Fibroblast of skin of back (primary cell): Measurements from ENCODE around the gene C16orf95. TPM values are rescaled to one million over a fixed set of nuclear protein-coding genes. Genes with fewer than 3 reads are reported as not detected.
"Not testable (repeated sequence)": the region's sequence is repeated elsewhere in the genome, so short reads cannot be mapped to it uniquely, and the experiment has no call there.

Experiments used
- DNase-seq: peaks from one replicate; pipeline ENCODE4 v3.0.0-alpha.2; 2013
- polyA plus RNA-seq, 2 experiments: library from polyadenylated mRNA; unstranded; fragments of 120-200 nt; gene quantifications; one replicate each; pipeline ENCODE4 v1.2.1, GENCODE V29; 2013; ENCODE audit not compliant: insufficient read length in 2 of 2

Gene C16orf95, protein sequence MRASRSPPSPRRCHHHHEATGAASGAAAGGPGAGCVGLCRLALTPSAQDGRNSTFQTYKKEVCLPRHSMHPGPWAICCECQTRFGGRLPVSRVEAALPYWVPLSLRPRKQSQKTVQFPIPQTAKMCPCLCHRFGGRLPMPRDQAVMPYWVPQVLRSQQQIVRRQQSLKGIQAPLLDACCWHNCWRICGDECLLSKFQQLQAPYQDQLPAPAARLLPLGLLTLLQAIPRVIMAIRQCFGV
- 10.3 TPM for polyA plus RNA-seq (2013, experiment 1 of 2; ENCODE audit: insufficient read length)
- 5.2 TPM for polyA plus RNA-seq (2013, experiment 2 of 2; ENCODE audit: insufficient read length)

DNA sequence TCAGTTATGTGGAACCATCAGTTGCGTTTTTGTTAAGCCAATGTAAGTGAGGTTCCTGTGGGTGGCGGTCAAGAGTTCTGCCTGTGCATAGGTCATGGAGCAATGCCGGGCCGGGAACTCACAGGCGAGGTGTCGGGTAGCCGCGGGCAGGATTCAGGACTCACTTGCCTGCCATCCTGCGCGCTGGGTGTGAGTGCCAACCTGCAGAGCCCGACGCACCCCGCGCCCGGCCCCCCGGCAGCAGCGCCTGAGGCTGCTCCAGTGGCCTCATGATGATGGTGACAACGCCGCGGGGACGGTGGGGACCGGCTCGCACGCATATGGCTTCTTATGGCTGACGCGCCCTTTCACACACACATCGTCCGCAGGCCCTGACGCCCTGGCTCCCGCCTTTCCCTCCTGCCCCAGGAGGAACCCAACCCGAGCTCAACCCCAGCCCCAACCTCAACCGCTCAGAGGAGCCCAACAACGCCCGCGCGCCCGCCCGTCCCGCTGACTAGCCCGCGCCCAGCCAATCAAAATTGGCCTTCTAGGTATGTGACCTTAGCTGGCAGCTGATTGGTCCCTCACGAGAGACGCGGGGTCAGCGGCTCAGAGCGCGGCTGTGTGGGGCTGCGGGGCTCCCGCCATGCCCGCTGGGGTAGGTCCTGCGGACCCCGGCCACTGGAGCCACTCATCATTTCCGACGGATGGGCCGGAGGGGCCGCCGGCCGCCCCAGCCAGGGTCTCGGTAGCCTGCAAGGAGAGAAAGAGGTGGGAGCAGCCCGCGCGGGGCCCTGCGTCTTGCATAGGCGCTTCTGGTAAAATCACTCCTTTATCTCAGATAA is at the start of gene C16orf95:
C16orf95 (minus strand) TSS at position 470 of the 827 bp plus-strand sequence; CDS start at position 320, 150 bp downstream.
- DNase-seq: peak; percentile 94

DNA sequence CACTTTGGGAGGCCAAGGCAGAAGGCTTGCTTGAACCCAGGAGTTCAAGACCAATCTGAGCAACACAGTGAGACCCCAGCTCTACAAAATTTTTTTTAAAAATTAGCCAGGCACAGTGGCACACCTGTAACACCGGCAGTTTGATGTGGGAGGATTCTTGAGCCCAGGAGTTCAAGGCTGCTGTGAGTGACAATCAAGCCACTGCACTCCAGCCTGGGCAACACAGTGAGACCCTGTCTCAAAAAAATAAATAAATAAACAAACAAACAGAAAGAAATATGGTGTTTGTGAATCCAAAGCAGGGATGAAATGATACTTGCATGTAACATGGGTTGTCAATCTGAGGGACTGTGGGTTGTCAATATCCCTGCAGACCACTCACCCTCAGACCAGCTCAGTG is 49.7 kb upstream of the C16orf95 start:
- DNase-seq: no peak

DNA sequence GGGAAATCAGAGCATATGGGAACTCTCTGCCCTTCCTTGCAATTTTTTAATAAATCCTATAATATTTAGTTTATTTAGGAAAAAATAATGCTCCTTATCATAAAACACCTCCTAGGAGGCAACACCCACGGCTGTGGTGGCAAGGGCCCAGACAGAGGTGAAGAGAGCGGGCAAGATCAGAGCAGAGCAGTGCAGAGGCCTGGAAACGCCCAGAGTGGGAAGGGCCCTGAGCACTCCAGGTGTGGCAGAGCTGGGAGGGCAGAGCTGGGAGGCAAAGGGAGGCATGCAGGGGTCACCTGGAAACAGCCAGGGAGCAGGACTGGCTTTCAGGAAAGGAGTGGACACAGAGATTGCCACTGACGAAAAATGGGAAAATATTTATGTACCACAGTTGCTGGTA is 49.1 kb upstream of the C16orf95 start:
- DNase-seq: no peak

DNA sequence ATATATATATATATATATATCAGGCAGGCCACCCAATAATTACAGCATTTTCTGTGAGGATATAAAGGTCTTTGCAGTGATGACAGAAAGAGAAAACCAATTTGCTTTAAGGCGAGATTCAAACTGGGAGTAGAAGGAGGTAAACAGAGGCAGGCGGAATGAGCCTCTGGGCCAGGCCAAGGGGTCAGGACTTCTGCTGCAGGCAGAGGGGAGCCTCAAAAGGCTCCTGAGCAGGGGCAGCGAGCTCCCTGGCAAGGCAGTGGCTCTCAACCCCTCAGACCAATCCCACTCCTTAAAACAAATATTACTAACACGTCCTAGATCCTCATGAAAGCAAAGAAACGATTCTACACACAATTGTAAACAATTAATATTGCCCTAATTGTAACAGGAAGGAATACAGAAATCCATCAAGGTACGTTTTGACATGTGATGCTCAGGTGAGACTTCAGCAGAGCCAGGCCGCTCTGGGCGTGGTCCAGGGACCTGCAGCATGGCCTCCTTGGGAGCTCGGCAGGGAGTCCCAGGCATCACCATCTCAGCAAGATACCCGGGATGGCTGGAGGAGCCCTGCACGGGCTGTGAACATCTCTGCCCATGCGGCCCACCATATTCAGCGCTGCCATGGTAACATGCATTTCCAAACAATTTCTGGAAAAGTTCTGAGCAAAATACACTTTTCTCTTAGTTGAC is 48.0 kb upstream of the C16orf95 start:
- no peak for DNase-seq

DNA sequence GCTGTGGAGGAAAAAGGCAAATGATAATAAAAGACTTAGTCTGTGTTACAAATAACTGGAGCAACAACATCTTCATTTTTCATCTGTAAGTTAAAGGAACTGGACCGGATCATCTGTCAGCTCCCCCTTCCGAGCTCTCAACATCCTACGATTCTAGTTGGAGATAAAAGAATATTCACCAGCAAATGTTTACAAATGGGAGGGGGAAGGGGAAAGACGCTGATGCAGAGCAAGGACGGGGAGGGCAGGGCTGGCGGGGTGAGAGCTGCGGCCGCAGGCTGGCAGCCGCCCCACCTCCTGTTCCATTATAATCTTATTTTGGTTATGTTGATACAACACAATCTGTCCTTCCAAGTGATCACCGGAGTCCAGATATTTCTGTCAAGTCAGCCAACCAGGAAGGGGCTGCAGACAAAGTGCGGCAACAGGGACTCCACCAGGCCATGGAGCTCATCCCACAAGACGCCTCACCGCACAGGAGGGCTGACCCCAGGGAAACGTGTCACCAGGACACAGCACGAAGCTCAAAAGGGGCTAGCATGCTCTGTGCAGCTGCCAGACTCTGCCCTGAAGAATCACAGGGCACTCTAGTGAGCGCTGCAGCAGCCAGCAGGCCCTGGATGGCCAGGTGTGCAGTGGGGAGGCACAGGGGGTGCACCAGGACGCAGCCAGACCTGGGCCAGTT is 46.7 kb upstream of the C16orf95 start:
- DNase-seq: no peak

DNA sequence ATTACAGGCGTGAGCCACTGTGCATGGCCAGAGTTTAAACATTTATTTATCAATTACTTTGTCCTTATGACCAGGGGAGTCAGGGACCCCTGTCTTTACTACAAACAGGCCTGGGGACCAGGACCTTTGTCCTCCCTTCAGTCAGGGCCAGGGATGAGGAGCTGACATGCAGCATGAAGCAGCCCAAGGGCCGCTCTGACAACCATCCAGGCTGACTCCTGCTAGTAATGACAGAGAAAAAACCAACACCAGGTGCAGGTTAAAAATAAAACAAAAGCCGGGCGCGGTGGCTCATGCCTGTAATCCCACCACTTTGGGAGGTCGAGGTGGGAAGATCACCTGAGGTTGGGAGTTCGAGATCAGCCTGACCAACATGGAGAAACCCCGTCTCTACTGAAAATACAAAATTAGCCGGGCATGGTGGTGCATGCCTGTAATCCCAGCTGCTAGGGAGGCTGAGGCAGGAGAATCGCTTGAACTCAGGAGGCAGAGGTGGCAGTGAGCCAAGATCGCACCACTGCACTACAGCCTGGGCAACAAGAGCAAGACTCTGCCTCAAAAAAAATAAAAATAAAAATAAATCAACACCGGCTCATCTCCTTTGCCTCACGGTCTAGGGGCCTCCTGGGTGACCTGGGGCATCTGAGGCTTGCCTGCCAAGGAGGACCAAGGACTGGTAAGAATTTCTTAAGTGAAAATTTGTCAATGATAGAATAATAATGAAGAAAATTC is 45.8 kb upstream of the C16orf95 start:
- DNase-seq: not testable (repeated sequence)

DNA sequence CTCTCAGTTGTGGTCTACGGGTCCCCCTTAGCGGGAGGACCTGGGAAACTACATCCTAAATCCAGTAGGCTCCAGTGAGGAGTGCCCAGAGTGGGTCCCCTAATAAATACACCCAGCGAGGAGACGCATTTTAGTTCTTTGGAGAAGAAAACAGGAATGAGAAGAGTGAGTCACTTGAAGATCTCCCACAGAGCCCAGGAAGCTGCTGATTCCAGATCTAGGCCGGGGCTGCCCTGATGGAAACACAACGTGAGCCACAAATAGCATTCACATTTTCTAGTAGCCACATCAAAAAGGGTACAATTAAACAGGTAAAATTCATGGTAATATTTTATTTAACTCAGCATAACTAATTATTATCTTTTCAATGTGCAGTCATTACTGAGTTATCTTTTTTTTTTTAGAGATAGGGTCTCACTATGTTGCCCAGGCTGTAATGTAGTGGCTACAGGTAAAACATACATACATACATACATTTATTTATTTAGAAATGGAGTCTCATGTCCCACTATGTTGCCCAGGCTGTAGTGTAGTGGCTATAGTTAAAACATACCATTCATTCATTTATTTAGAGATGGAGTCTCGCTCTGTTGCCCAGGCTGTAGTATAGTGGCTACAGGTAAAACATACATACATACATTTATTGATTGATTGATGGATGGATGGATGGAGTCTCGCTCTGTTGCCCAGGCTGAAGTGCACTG is 44.9 kb upstream of the C16orf95 start:
- DNase-seq: no peak

DNA sequence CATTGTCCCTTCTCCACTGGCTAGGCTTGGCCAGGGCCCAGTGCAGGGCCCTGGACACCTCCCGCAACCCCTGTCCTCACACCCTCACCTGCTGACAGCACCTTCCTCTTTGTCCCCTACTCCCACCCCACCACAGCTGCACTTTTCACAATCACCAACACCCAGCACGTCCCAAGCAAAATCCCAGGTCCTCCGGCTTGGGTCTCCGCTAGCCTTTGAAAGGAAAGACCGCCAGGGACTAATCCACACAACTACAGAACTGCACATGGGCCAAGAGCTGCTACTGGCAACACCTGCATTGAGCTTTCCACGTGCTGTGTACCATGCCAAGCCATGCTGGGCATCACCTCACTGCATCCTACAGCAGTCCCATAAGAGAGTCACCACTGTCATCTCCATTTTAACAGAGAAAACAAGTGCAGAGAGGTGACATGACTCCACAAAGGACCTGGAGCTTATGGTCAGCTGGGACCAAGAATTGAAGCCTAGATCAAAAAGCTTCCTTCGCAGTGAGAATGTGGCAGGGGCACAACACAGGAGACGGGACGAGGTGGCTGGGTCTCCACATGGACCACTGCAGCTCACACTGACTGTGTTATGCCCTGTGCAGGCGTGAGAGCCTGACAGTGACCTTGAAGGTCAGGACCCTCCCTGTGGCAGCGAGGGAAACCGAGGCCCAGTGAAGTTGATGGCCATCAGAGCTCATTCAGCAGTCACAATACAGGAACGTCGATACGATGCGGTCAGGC is 43.8 kb upstream of the C16orf95 start:
- DNase-seq: no peak

DNA sequence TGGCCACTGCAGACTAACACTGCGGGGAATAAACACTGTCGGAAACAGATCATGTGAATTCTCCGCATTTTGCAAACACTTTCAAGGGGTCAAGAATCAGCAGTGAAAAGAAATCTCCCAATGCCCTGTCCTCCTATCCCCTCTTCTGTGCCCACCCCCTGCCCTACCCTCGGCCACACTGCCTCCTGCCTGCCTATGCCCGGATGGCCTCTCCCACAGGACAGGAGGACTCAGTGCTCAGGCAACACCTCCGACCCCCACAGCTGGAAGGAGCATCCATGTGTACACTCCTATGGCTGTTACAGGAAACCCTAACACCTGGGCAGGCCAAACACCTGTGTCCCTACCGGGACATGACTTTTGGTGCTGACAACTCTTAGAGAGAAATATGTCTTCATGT is 41.9 kb upstream of the C16orf95 start:
- DNase-seq: no peak

DNA sequence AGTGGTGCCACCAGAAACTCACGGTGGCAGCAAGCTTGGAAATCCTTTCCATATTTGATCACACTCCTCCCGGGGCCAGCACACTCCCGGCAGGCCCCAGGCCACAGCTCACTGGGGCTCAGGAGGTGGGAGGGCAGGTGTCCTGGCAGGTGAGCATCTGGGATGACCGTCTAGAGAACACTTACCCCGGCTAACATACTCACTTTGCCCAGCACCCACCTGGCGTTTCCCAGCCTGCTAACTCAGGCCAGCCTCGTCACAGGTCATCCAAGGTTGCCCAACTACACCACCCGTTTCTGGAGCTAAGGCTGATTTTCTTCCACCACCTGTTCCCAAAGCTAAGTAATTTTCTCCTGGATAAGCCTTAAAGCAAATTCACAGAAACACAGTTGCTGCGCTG is 41.5 kb upstream of the C16orf95 start:
- DNase-seq: no peak

DNA sequence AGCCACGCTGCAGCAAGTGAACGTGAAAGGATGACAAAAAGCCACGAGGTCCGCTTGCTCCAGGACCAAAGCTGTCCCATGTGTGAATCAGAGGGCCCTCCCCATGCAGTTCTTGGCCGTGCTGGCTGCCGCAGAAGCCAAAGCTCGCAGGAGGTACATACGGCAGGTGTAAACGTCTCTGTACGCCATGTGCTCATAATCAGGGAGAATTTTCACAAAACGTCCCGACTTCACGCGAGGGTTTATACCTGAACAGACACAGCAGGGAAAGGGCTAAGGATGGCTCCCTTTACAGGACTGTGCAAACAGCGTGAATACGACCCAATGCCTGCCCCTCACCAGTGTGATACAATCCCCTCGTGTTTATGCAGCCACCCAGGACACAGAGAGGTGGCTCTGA is 41.1 kb upstream of the C16orf95 start:
- no peak for DNase-seq

DNA sequence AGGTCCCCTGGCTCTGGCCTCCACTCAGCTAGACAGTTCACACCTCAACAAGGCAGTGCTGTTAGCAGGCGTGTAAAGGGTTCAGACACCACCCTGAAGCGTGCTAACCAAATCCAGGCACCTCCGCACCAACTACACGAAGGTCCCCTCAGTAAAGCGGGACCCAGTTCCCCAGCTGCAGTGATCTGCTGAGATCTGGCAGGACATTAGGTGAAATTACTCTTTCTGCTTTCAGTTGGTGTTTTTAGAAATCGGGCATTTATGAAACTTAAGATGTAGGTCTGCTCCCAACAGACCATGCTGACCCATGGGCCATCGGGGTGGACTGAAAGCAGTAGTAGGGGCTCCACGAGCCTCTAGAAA is 39.3 kb upstream of the C16orf95 start:
- no peak for DNase-seq

DNA sequence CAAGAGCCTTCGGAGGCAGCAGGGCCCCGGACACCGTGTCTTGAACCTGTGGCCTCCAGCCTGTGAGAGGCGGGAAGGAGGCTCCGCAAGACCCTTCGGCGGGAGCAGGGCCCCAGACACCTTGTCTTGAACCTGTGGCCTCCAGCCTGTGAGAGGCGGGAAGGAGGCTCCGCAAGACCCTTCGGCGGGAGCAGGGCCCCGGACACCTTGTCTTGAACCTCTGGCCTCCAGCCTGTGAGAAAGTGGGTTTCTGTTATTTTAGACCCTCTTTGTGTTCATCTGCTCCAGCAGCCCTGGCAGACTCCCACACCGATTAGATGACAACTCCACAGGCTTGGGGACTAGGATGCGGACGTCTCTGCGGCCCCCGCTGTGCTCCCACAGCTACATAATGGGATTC is 36.4 kb upstream of the C16orf95 start:
- DNase-seq: no peak

DNA sequence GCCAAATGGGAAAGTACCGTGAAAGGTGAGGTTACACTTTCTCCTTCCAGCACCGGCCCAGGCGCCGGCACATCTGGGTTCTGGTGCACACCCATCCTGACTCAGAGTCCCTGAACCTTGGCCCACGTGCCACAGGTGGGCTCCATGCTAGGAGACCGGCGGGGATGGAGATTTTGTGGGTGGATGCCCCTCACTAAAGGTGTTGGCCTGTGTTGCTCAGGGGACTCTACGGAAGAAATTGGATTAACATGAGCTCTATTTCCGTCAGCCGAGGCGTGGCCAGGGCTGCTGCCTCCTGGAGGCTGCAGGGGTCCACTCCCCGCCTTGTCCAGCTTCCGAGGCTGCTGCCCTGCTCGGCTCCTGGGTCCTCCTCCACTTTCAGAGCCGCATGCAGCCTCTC is 35.6 kb upstream of the C16orf95 start:
- DNase-seq: no peak

DNA sequence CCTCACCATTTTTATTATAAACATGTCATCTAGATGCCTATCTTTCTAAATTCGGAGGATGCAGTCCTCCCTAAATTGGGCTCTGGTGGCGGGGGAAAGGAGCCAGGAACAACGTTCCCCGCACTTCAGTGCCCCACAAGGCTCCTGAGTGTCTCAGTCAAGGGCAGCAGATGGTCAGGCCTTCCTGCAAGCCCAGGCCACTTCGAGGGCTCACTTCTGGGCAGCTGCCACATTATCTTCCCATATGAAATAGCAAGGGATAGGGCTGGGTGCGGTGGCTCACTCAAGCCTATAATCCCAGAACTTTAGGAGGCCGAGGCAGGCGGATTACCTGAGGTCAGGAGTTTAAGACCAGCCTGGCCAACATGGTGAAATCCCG is 34.1 kb upstream of the C16orf95 start:
- DNase-seq: no peak

DNA sequence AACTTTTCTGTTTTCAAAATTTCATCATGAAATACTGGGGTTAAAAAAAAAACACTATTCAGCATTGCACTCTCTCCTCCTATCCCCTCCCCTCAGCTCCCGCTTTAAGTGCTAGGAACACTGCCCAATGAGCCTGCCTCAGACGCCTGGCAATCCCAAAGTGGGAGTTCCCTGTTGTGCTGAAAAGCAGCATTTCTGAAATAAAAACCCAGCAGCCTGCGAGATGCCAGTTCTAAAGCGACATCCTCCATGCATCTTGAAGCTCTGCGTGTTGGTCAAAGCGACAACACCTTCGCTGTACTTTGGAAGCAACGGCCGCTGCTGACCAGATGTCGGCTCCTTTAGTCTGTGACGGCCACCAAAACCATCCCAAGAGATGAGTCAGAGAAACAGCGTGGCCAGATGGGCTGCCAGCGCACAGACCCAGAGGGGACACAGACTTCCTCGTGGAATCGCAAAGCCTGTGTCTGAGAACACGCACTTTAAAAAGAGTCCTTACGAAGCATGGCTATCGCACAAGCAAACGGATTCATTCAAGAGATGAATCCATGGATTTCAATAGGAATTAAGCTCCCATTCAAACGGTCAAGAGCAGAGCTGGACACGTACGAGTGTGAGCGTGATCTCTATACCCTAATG is 33.6 kb upstream of the C16orf95 start:
- DNase-seq: peak; percentile 56

DNA sequence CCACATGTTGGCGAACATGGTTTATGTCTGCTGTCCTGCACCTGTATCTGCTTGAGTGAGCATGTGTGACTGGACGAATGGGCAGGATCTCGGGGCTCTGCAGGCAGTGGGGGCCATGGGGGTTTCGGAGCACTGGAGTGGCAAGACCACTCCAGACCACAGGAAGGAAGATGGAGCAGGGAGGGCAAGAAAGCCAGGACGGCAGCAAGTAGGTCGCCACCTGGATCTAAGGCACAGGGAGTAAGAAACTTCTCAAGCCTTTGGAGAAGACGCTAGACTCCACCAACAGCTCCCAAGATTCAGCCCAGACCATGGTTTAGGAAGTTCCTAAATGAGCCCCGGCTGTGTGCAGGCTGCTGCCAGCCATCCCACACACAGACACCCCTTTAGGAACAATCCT is 32.8 kb upstream of the C16orf95 start:
- DNase-seq: no peak

DNA sequence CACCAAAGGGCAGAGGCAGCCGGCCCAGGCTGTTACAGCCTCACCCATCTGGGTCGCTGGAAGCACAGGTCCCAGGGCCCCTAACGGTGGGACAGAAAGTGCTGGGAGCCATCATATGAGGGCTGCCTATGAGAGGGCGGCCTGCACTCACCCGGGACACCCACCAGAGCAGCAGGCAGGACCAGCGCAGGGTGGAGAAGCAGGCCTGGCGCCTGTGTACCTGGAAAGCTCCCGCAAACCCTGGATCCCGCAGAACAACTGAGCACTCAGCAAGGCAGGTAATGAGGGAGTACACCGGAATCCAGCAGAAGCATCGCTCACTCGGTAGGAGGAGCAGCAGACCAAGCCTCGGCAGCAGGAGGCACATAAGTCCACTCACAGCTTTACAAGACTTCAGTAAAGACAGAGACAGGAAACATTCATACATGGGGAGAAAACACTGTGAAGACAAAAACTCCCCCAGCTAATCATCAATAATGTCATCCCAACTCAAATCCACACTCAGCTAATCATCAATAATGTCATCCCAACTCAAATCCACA is 31.5 kb upstream of the C16orf95 start:
- DNase-seq: no peak

DNA sequence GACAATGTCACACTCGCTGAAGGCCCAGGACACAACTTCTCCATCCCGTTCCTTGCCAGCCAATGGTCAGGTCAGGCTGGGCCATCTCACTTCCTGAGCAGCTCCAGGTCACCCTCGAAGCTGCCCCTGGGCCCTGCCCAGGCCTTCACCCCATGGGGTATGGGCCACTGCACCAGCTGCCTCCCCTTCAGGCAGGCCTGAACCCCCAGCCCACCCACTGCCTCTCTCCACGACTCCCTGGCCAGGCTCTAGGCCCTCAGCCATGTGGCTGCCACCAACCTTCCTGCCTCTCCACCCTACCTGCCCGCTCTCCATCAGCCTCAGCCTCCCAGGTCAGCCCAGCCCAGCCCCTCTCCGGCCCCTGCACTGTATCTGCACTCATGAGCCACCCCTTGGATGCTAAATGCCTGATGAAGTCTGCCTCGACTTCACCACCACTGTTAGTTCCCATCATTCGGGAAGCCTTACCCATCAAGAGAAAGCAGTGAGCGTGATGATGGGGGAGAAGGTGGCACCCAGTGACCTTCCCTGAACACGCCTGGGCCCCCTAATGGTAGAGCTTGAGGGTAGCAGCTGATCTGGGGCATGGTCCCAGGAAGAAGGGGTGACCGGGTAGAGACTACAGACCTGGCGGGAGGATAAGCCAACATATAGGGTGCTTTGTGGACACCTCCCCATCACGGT is 30.9 kb upstream of the C16orf95 start:
- DNase-seq: no peak
